ENCODE data around the gene SLC36A2.

DNA sequence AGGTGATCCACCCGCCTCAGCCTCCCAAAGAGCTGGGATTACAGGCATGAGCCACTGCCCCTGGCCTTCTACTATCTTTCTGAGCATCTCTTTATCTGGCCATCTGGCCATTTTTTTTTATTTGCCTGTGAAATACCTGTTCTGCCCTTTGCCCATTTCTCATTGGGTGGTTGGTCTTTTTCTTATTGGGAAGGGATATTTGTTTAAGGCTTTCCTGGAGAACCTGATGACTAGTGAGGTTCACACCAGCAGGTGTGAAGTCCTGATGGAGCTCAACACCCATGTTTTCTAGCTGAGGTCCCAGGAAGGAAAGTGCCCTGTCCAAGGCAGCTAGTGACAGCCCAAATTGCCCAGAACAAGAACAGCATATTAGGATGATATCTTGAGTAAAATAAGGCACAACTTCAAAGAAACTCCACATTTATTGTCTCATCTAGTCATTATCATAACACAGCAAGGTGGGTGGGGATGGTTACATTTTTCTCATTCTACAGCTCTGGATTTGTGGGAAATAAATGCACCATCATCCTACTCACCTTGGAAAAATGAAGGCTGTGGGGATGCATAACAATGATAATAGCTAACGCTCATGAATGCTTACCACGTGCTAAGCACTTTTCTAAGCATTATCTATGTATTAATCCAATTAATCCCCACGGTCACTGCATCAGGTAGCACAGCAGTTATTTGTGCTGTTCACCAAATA, 64.1 kb downstream of the SLC36A2 start:
- no peak for TF ChIP-seq EZH2 (IDR thresholded peaks at IDR 0.05; ENCODE audit: borderline replicate concordance, insufficient read depth, low read depth, low read length, poor library complexity, severe bottlenecking)
- TF ChIP-seq, protein P1, sequence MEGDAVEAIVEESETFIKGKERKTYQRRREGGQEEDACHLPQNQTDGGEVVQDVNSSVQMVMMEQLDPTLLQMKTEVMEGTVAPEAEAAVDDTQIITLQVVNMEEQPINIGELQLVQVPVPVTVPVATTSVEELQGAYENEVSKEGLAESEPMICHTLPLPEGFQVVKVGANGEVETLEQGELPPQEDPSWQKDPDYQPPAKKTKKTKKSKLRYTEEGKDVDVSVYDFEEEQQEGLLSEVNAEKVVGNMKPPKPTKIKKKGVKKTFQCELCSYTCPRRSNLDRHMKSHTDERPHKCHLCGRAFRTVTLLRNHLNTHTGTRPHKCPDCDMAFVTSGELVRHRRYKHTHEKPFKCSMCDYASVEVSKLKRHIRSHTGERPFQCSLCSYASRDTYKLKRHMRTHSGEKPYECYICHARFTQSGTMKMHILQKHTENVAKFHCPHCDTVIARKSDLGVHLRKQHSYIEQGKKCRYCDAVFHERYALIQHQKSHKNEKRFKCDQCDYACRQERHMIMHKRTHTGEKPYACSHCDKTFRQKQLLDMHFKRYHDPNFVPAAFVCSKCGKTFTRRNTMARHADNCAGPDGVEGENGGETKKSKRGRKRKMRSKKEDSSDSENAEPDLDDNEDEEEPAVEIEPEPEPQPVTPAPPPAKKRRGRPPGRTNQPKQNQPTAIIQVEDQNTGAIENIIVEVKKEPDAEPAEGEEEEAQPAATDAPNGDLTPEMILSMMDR (IDR thresholded peaks at IDR 0.05), result no peak

Data from B cell (primary cell).